Measurements from ENCODE around the gene GPR26. TPM values are rescaled to one million over a fixed set of nuclear protein-coding genes. Genes with fewer than 3 reads are reported as not detected.
A peak's percentile ranks its signal among the peaks of the same experiment; 100 is the strongest.

The GPR26 gene
- total and polyA plus RNA-seq, 8 donors, result not detected

- FAIRE-seq, result no peak
- peak in 1 of 6 donors; percentile 1 for DNase-seq
- Histone ChIP-seq H3K27ac (no peak overlapping the region), H3K4me1 (no peaks in the 10 kb centered on the region), H3K9me3 (no peaks in the 10 kb centered on the region), H3K27me3 (peaks cover 0 to 6% (median 0%) of the 10 kb centered on the region in 4 donors), H3K36me3 (no peaks in the 10 kb centered on the region), H3K4me3 (no peak overlapping the region)
- TF ChIP-seq, protein P1, sequence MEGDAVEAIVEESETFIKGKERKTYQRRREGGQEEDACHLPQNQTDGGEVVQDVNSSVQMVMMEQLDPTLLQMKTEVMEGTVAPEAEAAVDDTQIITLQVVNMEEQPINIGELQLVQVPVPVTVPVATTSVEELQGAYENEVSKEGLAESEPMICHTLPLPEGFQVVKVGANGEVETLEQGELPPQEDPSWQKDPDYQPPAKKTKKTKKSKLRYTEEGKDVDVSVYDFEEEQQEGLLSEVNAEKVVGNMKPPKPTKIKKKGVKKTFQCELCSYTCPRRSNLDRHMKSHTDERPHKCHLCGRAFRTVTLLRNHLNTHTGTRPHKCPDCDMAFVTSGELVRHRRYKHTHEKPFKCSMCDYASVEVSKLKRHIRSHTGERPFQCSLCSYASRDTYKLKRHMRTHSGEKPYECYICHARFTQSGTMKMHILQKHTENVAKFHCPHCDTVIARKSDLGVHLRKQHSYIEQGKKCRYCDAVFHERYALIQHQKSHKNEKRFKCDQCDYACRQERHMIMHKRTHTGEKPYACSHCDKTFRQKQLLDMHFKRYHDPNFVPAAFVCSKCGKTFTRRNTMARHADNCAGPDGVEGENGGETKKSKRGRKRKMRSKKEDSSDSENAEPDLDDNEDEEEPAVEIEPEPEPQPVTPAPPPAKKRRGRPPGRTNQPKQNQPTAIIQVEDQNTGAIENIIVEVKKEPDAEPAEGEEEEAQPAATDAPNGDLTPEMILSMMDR (IDR thresholded peaks at IDR 0.05), result no peak
- ATAC-seq, result no peak
- intact Hi-C loops (cut with DNase I), result no loop called here
- 64 to 72% methylated on average over 6 of the region's 6 CpGs for WGBS, 2 donors
Measured at GRCh38 chr10:123651421-123652047, 14.6 kb upstream of the GPR26 start.

- FAIRE-seq (no peak), DNase-seq (no peak), ATAC-seq (no peak)
- Histone ChIP-seq H3K4me1 (no peaks in the 10 kb centered on the region), H3K27me3 (peaks cover 0 to 6% (median 0%) of the 10 kb centered on the region in 4 donors), H3K27ac (no peak overlapping the region), H3K36me3 (no peaks in the 10 kb centered on the region), H3K9me3 (no peaks in the 10 kb centered on the region), H3K4me3 (no peak overlapping the region)
- TF ChIP-seq, protein P1 (IDR thresholded peaks at IDR 0.05), result no peak
- WGBS, 2 donors, result 21 to 39% methylated on average over 2 of the region's 2 CpGs
- intact Hi-C loops (cut with DNase I), result no loop called here
Measured at GRCh38 chr10:123655751-123656150, 10.4 kb upstream of the GPR26 start.

- TF ChIP-seq, protein P1 (IDR thresholded peaks at IDR 0.05), result no peak
- FAIRE-seq (no peak), DNase-seq (no peak), ATAC-seq (no peak)
- WGBS, 2 donors, result 10 to 16% methylated on average over 3 of the region's 3 CpGs
- H3K4me1 ChIP-seq, result no peaks in the 10 kb centered on the region
- intact Hi-C loops (cut with DNase I), result no loop called here
- H3K4me3 ChIP-seq, result no peak overlapping the region
- no peak overlapping the region for H3K27ac ChIP-seq
- H3K27me3 ChIP-seq, result peaks cover 0 to 7% (median 0%) of the 10 kb centered on the region in 4 donors
- H3K9me3 ChIP-seq, result no peaks in the 10 kb centered on the region
- H3K36me3 ChIP-seq, result no peaks in the 10 kb centered on the region
Measured at GRCh38 chr10:123663522-123663921, 2.6 kb upstream of the GPR26 start.

DNA sequence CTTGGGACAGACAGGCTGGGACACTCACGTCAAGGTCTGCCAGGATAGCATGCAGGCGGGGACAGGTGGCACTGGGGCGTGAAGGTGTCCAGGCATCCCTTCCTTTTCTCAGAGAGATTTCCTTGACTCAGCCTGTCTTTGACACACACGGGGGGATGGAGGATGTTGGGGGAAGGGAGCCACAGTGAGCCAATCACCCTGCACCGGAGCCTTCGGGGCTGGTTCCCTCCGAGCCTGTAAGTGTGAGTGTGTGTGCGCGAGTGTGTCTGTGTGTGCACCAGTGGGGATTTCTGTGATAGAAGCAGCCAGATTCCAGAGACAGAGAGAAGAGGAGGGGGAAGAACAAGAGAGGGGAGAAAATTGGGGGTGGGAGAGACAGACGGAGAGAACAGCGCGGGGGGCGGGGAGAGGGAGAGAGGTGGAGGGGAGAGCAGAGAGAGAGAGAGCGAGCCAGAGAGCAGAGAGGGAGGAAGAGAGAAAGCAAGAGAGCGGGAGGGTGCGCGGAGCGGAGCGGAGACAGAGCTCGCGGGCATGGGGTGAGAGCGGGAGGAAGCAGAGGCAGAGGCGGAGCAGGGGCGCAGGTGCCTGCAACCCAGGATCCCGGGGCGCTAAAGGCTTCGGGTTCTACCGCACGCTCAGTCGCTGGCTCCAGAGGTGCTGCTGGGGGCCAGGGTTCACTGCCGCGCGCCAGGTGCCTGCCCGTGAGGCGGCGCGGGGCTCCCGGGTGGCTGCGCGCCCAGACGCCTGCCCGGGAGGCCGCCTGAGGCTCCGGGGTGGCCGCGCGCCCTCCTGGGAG, 466 bp upstream of the GPR26 start:
- WGBS, 2 donors, result 5 to 6% methylated on average over 47 of the region's 47 CpGs
- peaks cover 0 to 7% (median 0%) of the 10 kb centered on the region in 4 donors for H3K27me3 ChIP-seq
- intact Hi-C loops (cut with DNase I), result no loop called here
- TF ChIP-seq, protein P1 (IDR thresholded peaks at IDR 0.05), result no peak
- H3K36me3 ChIP-seq, result no peaks in the 10 kb centered on the region
- H3K4me3 ChIP-seq, result no peak overlapping the region
- H3K27ac ChIP-seq, result no peak overlapping the region
- DNase-seq (no peak), ATAC-seq (no peak), FAIRE-seq (no peak)
- H3K9me3 ChIP-seq, result no peaks in the 10 kb centered on the region
- H3K4me1 ChIP-seq, result no peaks in the 10 kb centered on the region

- FAIRE-seq (no peak), DNase-seq (no peak), ATAC-seq (no peak)
- no peaks in the 10 kb centered on the region for H3K4me1 ChIP-seq
- no peaks in the 10 kb centered on the region for H3K9me3 ChIP-seq
- TF ChIP-seq, protein P1 (IDR thresholded peaks at IDR 0.05), result no peak
- no peak overlapping the region for H3K4me3 ChIP-seq
- peaks cover 0 to 10% (median 0%) of the 10 kb centered on the region in 4 donors for H3K27me3 ChIP-seq
- H3K27ac ChIP-seq, result no peak overlapping the region
- no peaks in the 10 kb centered on the region for H3K36me3 ChIP-seq
- intact Hi-C loops (cut with DNase I), result no loop called here
Measured at GRCh38 chr10:123669886-123670285, 3.7 kb downstream of the GPR26 start.

Measured in pancreas (tissue), 10 donors.